ENCODE results near the gene PRMT9. TPM values are rescaled to one million over a fixed set of nuclear protein-coding genes. Genes with fewer than 3 reads are reported as not detected.

Gene PRMT9
- total and polyA plus RNA-seq, 10 of the 15 experiments (the other 5 are each of a cell fraction or from before 2014, with no cell fraction given) = 4.1 to 11.8 (median 7.6) TPM

DNA sequence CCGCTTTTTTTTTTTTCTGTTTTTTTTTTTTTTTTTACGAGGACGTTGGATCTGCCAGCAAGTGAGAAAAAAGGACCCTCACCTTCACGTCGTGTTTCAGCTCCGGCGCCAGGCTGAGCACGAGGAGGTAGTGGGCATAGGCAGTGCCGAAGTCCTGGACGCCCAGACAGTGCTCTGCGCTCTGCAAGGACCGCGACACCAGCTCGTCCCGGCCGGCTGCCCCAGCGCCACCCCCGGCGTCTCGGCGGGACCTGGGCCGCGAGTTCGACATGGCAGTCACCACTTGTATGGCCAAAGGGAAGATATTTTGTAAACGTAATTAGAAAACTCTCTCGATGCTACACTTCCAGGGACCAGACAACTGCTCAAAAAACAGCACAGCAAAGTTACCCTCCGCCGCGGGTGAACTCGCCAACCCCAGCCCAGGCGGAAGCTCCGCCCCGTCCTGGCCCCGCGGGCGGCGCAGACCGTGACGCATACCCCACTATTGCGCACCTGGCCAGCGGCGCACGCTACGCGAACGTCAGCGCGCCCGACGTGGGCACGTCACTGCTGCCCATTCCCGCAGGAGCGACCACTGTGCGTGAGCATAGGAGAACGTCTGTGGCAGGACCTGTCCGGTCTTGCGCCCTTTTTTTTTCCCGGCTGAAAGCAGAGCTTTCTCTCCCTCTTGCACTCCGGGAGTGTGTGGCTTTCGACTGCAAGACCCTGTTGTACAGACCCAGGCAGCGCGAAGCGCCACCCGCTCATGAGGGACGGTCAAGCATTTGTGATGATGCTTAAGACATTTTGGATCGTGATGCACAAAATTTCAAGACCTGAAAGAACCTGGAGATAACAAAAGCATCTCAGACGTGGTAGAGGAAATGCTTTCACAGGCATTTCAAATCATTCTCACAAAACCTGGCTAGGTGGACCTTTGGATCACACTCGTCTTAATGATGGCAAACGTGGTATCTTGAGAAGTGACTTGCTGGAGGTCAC is at the start of gene PRMT9 (continued):
- TF ChIP-seq, protein P1, sequence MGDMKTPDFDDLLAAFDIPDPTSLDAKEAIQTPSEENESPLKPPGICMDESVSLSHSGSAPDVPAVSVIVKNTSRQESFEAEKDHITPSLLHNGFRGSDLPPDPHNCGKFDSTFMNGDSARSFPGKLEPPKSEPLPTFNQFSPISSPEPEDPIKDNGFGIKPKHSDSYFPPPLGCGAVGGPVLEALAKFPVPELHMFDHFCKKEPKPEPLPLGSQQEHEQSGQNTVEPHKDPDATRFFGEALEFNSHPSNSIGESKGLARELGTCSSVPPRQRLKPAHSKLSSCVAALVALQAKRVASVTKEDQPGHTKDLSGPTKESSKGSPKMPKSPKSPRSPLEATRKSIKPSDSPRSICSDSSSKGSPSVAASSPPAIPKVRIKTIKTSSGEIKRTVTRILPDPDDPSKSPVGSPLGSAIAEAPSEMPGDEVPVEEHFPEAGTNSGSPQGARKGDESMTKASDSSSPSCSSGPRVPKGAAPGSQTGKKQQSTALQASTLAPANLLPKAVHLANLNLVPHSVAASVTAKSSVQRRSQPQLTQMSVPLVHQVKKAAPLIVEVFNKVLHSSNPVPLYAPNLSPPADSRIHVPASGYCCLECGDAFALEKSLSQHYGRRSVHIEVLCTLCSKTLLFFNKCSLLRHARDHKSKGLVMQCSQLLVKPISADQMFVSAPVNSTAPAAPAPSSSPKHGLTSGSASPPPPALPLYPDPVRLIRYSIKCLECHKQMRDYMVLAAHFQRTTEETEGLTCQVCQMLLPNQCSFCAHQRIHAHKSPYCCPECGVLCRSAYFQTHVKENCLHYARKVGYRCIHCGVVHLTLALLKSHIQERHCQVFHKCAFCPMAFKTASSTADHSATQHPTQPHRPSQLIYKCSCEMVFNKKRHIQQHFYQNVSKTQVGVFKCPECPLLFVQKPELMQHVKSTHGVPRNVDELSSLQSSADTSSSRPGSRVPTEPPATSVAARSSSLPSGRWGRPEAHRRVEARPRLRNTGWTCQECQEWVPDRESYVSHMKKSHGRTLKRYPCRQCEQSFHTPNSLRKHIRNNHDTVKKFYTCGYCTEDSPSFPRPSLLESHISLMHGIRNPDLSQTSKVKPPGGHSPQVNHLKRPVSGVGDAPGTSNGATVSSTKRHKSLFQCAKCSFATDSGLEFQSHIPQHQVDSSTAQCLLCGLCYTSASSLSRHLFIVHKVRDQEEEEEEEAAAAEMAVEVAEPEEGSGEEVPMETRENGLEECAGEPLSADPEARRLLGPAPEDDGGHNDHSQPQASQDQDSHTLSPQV (IDR thresholded peaks at IDR 0.05) = peak; percentile 45; the same call in 1 of the 2 replicates
- peak; percentile 21 for TF ChIP-seq KLF5 (IDR thresholded peaks at IDR 0.05; ENCODE audit: partially characterized antibody)
- no peak for TF ChIP-seq TCF7 (IDR thresholded peaks at IDR 0.05; ENCODE audit: borderline replicate concordance)
- peak; percentile 71; the same call in 1 of the 2 replicates for TF ChIP-seq RFX5 (IDR thresholded peaks at IDR 0.05; ENCODE audit: low read depth, low read length)
- TF ChIP-seq SP1 (IDR thresholded peaks at IDR 0.05; ENCODE audit: low read depth, low read length) = no peak
- no peak for TF ChIP-seq ZNF24 (IDR thresholded peaks at IDR 0.05)
- peak; percentile 90 for TF ChIP-seq IKZF1 (conservative IDR thresholded peaks at IDR 0.05)
- 0 out of 2 replicates have a peak, but pooled peaks have one; percentile 14 for TF ChIP-seq MYB (IDR thresholded peaks at IDR 0.05; ENCODE audit: borderline replicate concordance, low read depth, low read length)
- TF ChIP-seq HCFC1 (IDR thresholded peaks at IDR 0.05; ENCODE audit: low read length) = peak; percentile 60
- no peak for TF ChIP-seq GABPA (IDR thresholded peaks at IDR 0.05; ENCODE audit: low read depth)
- peak; percentile 99 for TF ChIP-seq CREM (IDR thresholded peaks at IDR 0.05; ENCODE audit: low read depth)
- TF ChIP-seq TCF3 (IDR thresholded peaks at IDR 0.05; ENCODE audit: borderline replicate concordance, insufficient read depth, low read depth, low read length) = peak; percentile 91
- TF ChIP-seq SPI1 (IDR thresholded peaks at IDR 0.05; ENCODE audit: borderline replicate concordance, insufficient read depth, low read depth, low read length) = 0 out of 2 replicates have a peak, but pooled peaks have one; percentile 2
- TF ChIP-seq, protein P2, sequence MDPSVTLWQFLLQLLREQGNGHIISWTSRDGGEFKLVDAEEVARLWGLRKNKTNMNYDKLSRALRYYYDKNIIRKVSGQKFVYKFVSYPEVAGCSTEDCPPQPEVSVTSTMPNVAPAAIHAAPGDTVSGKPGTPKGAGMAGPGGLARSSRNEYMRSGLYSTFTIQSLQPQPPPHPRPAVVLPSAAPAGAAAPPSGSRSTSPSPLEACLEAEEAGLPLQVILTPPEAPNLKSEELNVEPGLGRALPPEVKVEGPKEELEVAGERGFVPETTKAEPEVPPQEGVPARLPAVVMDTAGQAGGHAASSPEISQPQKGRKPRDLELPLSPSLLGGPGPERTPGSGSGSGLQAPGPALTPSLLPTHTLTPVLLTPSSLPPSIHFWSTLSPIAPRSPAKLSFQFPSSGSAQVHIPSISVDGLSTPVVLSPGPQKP (IDR thresholded peaks at IDR 0.05; ENCODE audit: low read depth, low read length) = peak; percentile 71
- TF ChIP-seq RCOR1 (conservative IDR thresholded peaks at IDR 0.05; ENCODE audit: low read depth, low read length) = peak; percentile 62; the same call in 1 of the 2 replicates
- TF ChIP-seq BCL11A (IDR thresholded peaks at IDR 0.05; ENCODE audit: low read depth, low read length) = peak; percentile 4; the same call in 1 of the 2 replicates
- TF ChIP-seq SMAD5 (IDR thresholded peaks at IDR 0.05; ENCODE audit: low read depth) = peak; percentile 91; the same call in 1 of the 2 replicates
- TF ChIP-seq ESRRA (IDR thresholded peaks at IDR 0.05; ENCODE audit: low read length) = no peak; the same call in 1 of the 2 replicates
- TF ChIP-seq SIN3A (IDR thresholded peaks at IDR 0.05; ENCODE audit: low read depth, low read length) = no peak; the same call in 1 of the 2 replicates
- TF ChIP-seq, protein P3, sequence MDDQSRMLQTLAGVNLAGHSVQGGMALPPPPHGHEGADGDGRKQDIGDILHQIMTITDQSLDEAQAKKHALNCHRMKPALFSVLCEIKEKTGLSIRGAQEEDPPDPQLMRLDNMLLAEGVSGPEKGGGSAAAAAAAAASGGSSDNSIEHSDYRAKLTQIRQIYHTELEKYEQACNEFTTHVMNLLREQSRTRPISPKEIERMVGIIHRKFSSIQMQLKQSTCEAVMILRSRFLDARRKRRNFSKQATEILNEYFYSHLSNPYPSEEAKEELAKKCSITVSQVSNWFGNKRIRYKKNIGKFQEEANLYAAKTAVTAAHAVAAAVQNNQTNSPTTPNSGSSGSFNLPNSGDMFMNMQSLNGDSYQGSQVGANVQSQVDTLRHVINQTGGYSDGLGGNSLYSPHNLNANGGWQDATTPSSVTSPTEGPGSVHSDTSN (IDR thresholded peaks at IDR 0.05; ENCODE audit: insufficient replicate concordance, low read depth, low read length) = peak; percentile 6
- peak; percentile 93; the same call in 1 of the 2 replicates for TF ChIP-seq ASH2L (IDR thresholded peaks at IDR 0.05; ENCODE audit: borderline replicate concordance, low read depth)
- peak; percentile 37; the same call in 1 of the 2 replicates for TF ChIP-seq RB1 (IDR thresholded peaks at IDR 0.05; ENCODE audit: borderline replicate concordance)
- peak; percentile 52; the same call in 1 of the 3 replicates for TF ChIP-seq POU2F2 (IDR thresholded peaks at IDR 0.05; ENCODE audit: borderline replicate concordance, low read depth, low read length)
- TF ChIP-seq, protein P4, sequence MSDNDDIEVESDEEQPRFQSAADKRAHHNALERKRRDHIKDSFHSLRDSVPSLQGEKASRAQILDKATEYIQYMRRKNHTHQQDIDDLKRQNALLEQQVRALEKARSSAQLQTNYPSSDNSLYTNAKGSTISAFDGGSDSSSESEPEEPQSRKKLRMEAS (IDR thresholded peaks at IDR 0.05; ENCODE audit: low read depth, low read length) = peak; percentile 71

All from GM12878 (cell line).